HG02642 (cell line): Measurements from ENCODE around the gene PSMD12.
"Not testable (repeated sequence)": the region's sequence is repeated elsewhere in the genome, so short reads cannot be mapped to it uniquely, and the experiment has no call there.

ENCODE experiments used
- ATAC-seq: cut with Tn5 transposase; IDR thresholded peaks from one replicate; pipeline ENCODE4 v1.9.1; 2021; ENCODE audit warnings: mild to moderate bottlenecking; ENCODE audit not compliant: unreplicated experiment, poor library complexity

The PSMD12 gene

DNA sequence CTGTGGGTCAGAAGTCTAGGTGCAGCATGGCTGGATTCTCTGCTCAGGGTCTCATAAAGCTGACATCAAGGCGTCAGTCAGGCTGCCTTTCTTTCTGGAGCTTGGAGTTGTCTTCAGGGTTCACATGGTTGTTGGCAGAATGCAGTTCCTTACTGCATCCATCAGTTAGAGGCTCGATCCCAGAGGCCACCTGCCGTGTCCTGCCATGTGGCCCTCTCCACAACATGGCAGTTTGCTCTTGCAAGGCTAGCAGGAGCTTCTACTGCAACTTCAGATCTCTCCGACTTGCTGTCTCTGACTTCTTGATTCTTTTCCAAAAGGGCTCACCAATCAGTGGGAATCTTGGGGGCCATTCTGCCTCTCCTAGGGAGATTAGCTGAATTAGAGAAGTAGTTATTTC is 22.6 kb upstream of the PSMD12 start:
- no peak for ATAC-seq

DNA sequence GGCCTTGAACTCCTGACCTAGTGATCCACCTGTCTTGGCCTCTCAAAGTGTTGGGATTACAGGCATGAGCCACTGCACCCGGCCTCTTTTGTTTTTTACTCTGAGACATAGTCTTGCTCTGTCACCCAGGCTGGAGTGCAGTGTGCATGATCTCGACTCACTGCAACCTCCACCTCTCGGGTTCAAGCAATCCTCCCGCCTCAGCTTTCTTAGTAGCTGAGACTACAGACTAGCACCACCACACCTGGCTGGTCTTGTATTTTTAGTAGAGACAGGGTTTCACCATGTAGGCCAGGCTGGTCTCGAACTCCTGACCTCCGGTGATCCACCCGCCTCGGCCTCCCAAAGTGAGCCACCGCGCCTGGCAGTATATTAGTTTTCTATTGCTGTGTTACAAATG is 22.2 kb upstream of the PSMD12 start:
- ATAC-seq: not testable (repeated sequence)

DNA sequence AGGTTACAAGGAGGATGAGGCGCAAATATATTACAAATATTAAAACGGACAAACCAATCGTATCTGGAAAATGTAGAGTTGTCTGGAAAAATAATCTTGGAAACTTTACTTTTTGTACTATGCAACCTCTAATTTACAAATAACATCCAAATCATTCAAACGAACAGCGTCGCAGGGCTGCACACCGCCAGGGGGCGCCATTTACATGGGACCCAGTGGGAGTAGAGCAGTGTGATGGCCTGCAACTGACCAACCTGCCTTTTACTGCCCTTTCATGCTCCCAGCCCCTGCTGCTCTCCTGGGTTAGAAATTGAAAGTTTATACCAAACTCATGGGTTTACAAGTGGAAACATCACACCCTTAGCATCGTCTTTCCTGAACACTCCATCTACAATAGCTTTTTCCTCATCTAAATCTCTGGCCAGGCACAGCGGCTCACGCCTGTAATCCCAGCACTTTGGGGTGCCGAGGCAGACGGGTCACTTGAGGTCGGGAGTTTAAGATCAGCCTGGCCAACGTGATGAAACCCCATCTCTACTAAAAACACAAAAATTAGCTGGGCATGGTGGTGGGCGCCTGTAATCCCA is 20.7 kb upstream of the PSMD12 start:
- ATAC-seq: no peak

DNA sequence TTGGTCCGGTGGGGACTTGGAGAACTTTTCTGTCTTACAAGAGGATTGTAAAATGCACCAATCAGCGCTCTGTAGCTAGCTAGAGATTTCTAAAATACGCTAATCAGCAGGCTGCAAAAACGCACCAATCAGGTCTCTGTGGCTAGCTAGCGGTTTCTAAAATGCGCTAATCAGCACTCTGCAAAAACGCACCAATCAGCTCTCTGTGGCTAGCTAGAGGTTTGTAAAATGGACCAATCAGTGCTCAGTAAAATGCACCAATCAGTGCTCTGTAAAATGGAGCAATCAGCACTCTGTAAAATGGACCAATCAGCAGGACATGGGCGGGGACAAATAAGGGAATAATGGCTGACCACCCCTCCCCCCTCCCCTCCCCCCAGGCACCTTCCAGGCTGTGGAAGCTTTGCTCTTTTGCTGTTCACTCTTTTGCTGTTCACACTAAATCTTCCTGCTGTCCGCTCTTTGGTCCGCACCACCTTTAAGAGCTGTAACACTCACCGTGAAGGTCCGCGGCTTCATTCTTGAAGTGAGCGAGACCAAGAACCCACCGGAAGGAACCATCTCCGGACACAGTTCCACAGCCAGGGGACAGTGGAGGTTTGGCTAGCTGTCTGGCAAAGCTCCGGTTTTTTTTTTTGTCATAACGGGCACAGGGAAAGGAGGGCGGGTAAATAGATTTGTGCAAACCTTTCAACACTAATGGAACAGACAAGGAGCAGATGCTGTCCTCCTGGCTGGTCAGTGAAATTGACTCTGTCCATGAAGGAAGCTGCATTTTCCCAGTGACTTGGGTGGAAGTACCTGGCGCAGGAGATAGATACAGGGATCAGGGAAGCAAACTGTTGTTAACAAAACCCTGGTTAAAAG is 19.0 kb upstream of the PSMD12 start:
- no peak for ATAC-seq

DNA sequence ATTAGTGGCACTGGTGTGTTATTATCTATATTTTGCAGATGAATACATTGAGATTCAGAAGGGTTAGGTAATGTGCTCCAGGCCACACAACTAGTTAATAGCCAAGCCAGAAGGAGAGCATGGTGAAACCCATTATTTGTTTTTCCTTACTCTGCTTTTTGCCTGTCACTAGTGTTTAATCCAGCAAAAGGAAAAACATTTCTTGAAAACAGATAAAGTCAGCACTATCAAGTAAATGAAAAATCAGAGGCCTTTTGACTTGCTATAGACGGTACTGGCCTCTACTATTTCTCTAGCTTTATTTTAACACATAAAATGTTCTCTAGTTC is 15.5 kb upstream of the PSMD12 start:
- ATAC-seq: no peak

DNA sequence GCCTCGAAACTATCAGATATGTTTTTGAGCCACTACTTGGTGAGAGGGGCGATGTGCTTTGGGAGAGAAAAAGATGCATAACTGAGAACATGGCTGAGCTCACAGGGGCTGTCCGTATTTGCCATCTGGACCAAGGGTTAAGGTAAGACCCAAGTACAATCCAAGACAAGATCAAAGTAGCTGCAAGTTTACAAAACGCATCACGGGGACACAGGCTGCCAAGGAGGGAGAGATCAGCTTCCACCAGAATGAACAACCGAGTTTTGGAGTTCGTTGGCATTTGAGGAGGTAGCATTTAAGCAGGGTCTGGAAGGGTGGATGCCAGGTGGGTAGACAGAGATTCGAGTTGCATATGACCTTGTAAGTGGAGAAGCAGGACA is 12.9 kb upstream of the PSMD12 start:
- ATAC-seq: no peak

DNA sequence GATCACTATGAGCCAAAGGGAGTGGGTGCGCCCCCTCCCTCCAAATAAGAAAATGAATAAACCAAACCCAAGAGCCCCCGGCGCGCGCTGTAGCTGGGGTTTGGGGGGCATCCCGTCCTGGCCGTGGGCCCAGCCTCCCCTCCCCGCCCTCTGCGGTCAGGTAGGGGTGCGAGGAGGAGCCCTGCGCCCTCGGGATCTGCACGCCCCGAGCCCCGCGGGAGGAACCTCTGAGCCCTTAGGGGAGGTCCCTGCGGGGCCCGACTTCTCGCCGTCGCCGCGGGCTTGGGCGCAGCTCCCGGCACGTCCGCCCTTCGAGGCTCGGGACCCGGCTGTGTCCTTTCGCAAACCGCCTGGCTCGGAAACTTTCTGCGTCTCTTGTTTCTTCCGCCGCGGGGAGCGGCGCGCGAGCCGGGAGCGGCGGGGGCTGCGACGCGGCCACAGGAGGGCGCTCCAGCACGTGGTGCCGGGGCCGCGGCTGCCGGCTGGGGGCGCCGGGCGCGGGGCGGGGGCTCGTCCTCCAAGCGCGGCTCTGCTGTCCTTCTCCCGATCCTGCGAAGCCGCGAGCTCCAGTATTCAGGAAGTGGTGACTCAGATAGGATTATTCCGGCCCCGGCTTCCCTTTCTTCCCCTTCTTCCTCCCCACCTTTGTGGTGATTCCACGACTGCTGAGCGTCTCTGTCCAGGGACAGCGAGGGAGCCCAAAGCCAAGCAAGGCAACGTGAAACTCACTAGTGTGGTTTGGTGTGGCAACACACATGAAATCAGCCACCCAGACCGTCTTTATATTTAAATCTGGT is 12.3 kb upstream of the PSMD12 start:
- ATAC-seq: peak; percentile 43

DNA sequence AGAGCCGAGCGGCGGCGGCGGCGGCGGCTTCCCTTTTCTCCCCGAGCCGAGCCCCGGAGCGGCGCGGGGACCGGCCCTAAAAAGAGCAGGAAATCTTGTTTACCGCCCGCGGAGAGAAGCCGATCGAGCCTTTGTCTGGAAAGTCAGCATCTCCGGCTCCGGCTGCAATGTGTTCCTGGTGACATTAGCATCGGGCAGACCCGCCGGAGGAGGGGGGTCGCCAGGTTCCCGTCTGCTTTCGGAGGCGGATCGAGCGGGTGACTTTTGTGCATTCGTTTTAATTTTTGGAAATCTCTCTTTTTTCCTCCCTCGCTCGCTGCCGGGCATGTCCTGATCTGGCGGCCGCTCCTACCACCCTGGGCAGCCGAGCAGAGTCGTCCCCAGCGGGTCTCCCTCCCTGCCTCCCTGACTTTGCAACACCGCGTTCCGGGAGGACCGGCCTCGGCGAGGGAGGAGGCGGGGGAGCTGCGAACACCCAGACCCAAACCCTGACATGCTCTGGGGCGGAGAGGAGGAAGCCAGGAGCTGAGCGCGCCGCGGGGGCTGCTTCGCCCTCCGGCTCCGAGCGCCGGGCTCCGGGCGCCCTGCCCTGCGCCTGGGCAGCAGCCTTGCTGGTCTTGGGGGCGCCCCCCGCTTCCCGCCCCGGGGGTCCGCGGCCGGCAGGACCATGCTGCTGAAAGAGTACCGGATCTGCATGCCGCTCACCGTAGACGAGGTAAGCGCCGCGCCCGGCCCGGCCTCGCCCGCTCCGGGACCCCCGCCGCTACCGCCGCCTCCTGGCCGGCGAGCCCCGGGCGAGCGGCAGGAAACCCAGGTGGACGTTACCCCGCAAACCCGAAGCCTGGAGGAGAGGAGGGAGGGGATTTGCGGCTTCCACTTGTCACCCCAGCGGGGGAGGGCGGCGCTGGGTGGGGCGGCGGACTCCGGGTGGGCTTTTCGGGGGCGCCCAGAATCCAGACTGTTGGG is 11.4 kb upstream of the PSMD12 start:
- peak; percentile 29 for ATAC-seq

DNA sequence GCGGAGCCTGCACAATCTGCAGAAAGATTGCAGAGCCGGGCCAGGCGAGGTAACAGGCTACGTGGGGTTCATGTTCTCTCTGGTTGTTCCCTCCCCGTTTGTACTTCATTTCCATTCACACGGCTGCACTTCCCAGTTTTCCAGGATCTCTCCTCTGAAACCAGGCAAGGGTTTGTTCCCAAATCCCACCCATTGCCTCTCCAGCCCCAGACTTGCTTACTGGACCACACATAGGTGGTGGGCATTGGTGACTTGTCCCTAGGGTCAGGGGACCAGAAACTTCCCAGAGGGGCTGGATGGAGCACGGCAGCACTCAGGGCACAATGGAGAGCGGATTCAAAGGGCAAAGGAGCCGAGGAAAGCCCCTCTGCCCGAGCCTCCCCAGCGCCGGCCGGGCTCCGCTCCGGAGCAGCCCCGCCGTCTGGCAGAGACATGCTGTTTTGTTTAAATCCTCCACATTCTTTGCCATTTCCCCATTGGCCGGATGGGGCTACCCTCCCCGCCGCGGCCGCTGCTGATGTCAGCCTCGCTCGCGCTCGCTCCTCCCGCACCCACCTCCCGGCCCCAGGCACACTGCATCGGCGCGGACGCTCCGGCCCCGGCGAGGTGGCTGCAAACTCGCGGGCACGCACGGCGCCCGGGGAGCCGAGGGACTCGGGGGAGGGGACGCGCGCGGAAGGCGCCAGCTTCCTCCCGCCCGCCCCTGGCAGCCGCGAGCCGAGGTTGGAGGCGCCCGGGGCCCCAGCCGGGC is 10.5 kb upstream of the PSMD12 start, which contains the start of gene PITPNC1:
PITPNC1 (plus strand) TSS at position 545 of the 751 bp plus-strand sequence.
- ATAC-seq: peak; percentile 69

DNA sequence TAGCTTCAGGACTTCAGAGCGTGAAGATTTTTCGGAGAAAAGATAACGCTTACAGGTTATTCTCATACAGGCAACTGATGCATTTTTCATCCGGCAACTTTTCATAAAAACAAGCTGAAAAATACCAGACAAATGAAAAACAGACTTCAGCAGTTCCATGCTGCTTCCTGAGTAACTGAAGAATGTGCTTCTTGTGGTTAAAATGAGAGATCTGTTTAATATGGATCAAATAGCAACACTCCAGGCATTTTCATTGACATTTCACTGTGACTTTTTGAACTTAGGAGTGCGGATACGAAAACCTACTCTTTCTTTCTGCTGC is 10.0 kb upstream of the PSMD12 start:
- no peak for ATAC-seq

DNA sequence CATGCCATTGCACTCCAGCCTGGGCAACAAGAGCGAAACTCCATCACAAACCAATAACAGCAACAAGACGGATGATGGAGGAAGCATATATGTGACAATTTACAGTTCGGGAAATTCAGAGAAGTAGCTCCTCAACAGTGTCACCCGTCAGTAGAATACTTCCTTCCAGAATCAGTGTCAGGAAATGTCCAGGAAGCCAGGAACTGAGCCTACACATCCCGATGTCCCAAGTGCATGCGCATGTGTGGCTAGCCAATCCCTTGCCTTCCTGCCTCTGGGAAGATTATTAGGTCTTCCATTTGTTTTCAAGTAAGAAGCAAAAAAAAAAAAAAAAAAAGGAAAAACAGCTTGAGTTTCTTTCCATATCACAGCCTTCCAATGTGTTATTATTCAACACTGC is 9.3 kb upstream of the PSMD12 start:
- ATAC-seq: no peak

DNA sequence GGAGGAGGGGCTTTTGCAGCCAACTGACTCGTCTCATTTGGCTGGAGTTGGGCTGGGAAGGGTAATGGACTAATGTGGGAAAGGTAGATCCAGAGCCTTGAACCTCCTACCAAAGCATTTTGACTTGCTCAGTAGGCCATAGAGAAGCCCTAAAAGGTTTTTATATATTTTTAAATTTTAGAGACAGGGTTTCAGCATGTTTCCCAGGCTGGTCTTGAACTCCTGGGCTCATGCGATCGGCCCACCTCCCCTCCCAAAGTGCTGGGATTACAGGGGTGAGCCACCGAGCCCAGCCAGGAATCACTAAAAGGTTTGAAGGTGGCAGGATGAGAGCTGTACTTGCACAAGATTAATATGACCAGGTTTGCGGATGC is 8.7 kb upstream of the PSMD12 start:
- no peak for ATAC-seq

DNA sequence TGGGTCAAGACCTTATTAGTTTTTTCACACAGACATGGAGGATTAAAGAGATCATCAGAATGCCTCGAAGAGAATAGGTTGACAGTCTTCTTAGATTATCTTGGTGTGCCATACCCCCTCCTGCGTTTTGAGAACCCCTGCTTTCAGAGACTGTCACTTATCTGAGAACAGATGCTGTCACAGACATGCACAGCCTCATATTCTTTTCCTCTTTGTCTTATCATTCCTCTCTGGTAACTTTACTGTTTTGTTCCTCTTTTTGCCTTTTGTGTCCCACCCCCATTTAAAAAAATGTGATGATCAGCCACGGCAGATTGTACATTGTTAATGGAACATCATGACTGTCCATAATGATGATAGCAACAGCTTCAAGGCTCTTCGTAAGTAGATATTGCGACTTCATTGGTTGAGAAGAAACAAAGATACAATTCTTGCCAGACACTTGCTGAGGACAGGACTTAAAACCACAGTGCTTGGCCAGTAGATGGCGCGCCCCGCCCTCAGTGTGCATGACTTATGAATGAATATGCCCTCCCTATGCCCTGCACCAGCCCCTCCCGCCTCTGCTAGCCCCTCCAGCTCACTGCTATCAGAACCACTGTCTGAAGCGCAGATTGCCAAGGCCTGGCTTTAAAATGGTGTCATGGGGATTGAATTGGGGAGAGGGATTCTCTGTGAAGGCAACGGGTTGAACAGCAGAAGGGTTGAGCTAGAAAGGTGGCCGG is 8.1 kb upstream of the PSMD12 start:
- peak; percentile 32 for ATAC-seq

DNA sequence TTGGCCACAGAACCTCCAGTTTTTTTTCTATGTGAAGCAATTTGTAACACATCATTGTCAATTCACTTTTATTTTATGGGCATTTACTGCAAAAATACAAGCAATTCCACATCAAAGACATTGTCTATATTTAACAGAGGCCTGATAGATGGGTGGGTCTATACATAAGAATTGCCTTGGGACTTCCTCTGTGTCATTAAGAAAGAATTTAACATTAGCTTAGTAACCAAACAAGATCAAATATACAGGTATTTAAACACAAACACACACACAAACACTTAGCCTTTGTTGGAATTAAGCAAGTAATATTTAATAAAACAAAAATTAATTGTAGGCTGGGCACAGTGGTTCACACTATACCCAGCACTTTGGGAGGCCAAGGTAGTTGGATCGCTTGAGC is 6.4 kb upstream of the PSMD12 start:
- no peak for ATAC-seq

DNA sequence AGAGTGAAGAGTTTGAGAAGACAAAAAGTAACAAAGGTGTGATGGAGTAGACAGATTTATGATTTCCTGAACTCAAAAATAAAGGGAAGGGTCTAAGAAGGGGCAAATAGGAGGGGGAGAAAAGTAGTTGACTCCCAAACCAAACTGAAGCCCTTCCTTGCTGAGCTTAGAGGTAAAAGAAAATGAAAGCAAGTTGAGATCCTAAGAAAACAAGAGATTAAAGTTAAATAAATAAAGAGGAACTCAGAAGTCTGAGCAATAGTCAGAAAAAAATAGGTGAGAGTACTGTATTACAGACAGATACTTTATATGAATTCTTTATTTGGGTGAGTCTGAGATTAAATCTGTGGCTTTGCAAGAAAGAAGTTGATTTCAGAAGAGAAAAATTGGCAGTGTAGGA is 3.3 kb upstream of the PSMD12 start:
- ATAC-seq: no peak

DNA sequence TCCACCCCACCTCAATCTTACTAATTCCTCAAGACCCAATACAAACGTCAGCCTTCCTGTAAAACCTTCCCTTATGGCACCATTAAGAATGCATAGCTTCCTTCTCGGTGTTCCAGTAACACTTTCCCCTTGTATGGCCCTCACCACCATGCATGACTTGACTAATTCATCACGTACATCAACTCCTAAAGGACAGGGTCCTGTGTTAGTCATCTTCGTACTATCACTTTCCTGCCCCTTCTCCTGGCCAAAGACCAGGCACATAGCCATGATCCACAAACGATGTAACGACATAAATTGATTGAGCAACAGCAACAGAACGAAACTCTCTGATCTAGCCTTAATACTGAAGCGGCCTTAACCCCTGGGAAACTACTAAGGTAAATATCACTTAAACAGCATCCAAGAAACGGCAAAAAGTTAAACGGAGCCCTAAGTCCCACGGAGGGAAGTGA is 612 bp downstream of the PSMD12 start:
- ATAC-seq: peak; percentile 15

DNA sequence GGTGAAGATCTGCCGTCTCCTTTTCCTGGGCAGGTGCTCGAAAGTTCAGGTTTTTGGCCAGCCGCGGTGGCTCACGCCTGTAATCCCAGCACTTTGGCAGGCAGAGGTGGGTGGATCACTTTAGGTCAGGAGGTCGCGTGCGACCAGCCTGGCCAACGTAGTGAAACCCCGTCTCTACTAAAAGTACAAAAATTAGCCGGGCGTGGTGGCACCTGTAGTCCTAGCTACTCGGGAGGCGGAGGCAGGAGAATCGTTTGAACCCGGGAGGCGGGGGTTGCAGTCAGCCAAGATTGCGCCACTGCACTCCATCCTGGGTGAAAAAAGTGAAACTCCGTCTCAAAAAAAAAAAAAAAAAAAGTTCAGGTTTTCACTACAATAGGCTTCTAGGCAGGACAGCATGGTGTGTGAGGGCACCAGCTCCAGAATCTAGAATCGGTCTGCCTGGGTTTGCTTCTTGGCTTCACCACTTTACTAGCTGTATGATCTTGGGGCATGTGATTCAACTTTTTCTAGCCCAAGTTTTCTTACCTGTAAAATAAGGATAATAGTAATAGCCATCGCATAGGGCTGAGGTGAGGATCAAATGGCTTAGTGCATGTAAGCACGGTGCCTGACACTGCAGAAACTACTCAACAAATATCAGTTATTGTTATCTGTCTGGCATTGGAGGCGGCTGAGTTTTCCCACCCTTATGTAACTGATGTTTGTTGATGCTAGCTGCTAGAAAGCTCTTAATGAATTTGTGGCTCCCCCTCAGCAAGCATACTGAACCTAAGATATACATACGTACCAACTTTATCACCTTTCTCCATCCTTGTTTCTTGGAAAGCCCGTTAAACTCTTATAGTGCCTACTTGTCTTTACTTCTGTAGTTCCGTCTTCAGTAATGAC is 1.3 kb downstream of the PSMD12 start:
- ATAC-seq: no peak

DNA sequence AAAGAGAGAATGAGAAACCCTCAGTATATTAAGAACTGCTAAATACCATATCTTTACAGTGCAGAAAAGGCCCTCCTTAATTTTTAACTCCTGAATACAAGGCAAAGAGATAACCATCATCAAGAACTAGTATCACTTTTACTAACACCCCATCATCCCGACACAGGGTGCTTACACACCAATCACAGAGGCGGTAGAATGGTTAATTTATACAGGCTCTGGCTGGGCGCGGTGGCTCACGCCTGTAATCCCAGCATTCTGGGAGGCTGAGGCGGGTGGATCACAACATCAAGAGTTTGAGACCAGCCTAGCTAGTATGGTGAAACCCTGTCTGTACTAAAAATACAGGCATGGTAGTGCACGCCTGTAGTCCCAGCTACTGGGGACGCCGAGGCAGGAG is 4.2 kb downstream of the PSMD12 start:
- ATAC-seq: no peak
